GM19193 (cell line): ENCODE data around the gene NUBPL.

ENCODE experiments used
- POLR2A ChIP-seq: IDR thresholded peaks from 4 replicates; pipeline ENCODE4 v1.6.1; 2011; ENCODE audit not compliant: insufficient read depth, insufficient read length; ENCODE audit errors: extremely low read depth

NUBPL gene, protein sequence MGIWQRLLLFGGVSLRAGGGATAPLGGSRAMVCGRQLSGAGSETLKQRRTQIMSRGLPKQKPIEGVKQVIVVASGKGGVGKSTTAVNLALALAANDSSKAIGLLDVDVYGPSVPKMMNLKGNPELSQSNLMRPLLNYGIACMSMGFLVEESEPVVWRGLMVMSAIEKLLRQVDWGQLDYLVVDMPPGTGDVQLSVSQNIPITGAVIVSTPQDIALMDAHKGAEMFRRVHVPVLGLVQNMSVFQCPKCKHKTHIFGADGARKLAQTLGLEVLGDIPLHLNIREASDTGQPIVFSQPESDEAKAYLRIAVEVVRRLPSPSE

DNA sequence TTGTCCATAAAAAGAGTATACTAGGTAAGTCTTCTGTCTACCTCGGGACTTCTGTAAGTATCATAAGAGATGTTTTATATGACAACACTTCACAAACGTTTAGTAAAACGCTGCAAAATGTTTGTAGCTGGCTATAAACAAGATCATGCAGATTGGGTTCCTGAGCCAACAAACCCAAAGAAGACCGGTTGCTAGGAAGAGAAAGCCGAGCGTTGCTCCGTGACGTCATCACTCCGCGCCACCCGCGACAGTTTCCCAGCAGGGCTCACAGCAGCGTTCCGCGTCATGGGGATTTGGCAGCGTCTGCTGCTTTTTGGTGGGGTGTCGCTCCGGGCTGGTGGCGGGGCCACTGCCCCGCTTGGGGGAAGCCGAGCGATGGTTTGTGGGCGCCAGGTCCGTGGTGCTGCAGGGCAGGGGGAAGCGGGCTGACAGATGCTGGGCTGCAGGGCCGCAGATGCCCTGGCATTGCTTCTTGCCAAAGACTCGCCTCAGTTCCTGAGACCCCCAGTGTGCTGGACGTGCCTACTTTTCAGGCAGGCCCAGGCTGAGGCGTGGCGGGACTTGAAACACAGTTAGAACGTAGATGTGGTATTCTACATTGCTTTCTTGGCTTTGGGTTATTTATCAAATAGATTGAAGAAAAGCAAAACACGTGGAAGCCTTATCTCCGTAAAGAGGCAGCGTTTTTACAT lies at the start of gene NUBPL:
Gene NUBPL, plus strand, starts transcription at position 250 of the 692 bp plus-strand sequence. Its CDS starts 36 bp downstream, at position 286.
- peak; percentile 86 for TF ChIP-seq POLR2A

DNA sequence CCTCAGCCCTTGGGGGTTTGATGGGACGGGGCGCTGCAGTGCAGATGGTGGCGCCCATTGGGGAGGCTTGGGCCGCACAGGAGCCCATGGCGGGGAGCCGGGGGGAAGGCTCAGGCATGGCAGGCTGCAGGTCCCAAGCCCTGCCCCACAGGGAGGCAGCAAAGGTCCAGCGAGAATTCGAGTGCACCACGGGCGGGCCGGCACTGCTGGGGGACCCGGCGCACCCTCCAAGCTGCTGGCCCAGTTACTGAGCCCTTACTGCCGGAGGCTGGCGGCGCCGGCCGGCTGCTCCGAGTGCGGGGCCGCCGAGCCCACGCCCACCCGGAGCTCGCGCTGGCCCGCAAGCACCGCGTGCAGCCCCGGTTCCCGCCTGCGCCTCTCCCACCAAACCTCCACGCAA lies 34.1 kb upstream of the NUBPL start:
- no peak for TF ChIP-seq POLR2A

DNA sequence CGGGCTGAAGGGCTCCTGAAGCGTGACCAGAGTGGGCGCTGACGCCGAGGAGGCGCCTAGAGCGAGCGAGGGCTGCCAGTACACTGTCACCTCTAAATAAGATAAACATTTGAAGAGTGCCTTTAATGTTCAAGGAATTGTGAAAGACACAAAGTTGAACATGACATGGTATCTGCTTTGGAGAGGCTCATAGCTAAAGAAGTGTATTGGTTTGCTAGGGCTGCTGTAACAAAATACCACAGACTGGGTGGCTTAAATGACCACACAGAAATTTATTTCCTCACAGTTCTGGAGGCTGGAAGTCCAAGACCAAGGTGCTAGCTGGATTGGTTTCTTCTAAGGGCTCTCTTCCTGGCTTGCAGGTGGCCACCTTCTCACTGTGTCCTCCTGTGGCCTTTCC lies 33.7 kb upstream of the NUBPL start:
- TF ChIP-seq POLR2A: no peak

DNA sequence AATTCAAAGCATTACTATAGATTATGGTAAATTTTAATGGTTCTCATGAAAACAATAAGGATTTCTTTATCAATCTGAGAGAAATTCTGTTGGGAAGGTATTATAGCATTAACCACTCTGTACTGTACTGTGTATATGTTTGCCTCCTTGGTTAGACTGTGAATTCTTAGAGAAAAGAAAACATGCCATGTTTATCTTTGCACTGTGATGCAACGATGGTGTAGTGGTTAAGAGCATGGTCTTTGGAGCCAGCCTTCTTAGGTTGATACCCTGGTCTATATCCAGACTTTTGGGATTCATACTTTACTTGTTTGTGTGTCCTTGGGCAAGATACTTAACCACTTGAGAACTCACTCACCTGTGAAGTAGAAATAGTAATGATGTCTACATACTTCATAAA lies 32.2 kb upstream of the NUBPL start:
- no peak for TF ChIP-seq POLR2A

DNA sequence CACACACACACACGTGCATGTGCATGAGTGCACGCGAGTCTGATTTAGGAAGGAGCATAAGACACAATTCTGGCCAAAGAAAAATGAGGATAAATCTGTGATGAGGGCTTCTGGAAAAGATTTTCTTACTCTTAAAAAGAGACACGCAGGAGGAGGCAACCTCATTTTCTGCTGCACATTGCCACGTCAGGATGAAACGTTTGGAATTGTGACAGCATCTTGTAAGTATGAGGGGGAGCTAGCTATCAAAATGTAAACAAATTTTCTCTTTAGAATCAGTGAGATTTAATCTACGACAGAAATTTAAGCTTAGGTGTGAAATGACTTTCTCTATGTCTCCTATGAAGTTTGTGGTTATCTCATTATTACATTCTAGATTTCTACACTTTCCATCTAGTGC lies 31.1 kb upstream of the NUBPL start:
- no peak for TF ChIP-seq POLR2A

DNA sequence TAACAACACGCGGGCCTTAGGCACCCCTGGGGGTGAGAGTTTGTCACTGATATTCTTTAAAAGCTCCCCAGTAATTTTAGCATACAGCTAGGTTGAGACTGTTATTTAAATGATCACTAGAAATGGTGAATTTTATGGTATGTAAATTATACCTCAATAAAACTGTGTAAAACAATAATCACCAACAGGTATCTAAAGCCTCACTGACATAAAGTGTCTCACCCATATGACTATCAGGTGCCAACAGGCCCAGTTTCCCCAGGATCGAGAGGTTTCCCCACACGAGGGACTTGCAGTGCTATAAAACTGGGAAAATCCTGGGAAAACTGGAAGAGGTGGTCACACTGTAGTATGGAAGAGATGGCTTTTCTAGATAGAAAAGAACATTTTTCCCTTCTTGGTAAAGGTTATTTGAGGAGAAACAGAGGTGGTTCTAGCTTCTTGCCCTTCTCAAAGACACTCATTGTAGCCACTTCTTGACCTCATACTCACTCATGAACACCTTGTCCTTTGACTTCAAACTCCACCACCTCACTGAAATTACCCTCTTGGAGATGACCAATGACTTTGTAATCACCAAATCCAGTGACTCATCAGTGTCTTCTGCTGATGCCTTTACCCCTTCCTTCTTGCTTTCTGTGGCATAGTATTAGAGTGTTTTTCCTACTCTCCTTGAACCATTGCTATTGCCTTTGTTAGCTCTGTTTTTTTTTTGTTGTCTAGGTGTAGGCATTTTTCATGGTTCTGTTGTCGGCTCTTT lies 24.8 kb upstream of the NUBPL start:
- TF ChIP-seq POLR2A: no peak

DNA sequence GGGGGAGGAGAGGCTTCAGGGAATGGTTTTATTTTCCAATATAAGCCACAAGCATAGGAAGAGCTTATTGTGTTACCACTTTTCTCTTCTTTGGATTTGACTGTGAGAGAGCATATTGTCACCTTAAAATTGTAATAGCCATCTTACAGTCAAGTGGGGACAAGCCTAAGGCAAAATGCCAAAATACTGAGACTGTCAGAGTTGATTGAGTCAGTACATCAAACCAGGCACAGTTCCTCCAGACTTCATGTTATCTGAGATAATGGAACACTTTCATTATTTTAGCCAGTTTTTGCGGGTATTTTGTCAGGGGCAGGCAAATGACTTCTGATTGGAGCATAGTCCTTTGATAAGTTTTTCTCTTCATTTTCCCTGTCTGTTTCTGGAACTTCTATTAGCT lies 19.5 kb upstream of the NUBPL start:
- no peak for TF ChIP-seq POLR2A

DNA sequence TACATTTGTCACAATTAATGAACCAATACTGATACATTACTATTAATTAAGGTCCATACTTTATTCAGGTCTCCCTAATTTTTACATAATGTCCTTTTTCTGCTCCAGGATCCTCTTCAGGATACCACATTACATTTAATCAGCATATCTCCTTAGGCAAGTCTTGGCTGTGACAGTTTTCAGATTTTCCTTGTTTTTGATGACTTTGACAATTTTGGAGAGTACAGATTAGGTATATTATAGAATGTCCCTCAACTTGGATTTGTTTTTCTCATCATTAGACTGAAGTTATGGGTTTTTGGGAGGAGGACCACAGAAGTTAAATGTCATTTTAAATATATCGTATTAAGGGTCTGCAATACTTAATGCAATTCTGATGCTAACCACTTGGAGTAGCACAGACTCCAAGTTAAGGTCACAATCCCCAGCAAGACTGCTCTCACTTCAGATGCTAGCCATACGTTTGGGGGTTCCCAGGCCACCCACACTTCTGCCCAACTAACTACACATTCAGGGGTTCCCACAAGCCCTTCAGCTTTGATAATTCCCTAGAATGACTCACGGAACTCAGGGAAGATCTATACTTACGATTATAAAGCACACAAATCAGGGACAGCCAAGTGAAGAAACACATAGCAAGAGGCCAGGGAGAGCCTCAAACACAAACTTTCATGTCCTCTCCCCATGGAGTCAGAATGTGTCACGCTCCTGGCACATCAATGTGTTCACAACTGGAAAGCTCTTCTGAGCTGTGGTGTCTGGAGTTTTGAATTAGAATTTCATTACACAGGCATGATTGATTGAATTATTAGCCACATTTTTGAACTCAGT lies 17.0 kb upstream of the NUBPL start:
- no peak for TF ChIP-seq POLR2A

DNA sequence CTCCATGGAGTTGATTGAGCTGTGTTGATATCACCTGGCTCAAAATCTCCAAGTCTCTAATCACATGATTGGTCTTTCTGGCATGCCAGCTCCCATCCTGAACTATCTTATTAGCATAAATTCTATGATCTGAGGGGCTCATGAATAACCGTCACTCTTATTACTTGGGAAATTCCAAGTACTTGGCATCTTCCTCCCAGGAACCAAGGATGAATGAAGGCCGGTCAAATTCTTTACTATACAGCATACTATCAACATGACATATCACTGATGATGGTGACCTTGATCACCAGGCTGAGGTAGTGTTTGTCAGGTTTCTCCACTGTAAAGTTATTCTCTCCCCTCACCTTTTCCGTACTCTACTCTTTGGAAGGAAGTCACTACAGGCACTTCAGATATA lies 16.4 kb upstream of the NUBPL start:
- no peak for TF ChIP-seq POLR2A

DNA sequence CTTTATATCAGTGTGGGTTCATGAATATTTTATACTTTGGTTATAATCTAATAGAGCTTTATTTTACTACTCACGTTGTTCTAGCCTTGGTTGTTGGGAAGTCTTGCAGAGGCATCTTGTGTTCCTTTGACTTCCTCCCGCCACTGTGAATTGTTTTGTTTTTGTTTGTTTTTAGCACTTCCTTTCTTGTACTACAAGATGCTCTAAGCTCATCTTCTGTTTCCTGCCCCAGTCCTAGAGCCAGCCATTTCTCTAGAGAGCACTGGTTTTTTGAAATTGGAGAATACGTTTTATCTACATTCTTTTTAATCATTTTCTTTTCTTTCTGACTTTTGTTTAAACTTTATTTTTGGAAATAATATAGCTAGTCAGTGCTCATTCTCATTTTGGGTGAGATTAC lies 15.9 kb upstream of the NUBPL start:
- no peak for TF ChIP-seq POLR2A

DNA sequence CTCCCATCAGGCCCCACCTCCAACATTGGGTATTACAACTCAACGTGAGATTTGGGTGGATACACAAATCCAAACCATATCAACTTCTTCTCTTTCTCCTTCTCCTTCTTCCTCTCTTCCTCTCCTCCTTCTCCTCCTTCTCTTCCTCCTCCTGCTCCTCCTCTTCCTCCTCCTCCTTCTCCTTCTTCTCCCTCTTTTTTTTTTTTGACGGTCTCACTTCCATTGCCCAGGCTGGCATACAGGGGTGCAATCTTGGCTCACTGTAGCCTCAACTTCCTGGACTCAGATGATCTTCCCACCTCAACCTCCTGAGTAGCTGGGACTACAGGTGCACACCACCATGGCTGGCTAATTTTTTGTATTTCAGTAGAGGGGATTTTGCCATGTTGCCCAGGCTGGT lies 11.4 kb upstream of the NUBPL start:
- TF ChIP-seq POLR2A: no peak

DNA sequence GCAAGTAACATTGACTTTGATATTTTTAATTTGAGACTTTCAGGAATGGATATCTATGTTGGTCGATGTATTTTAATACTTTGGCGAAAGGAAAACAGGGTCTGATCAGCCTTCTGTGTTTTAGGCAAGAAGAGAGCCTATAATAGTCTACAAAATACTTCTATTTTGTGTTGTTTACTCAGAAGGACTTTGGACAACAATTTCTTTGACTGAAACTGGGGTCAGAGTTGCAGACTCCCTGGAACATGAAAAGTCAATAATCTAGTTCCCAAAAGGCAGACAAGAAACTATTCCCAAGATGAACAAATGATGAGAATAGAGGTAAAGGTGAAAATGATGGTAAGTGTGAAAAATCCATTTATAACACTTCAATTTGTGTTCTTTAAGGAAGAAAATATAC lies 10.6 kb upstream of the NUBPL start:
- TF ChIP-seq POLR2A: no peak

DNA sequence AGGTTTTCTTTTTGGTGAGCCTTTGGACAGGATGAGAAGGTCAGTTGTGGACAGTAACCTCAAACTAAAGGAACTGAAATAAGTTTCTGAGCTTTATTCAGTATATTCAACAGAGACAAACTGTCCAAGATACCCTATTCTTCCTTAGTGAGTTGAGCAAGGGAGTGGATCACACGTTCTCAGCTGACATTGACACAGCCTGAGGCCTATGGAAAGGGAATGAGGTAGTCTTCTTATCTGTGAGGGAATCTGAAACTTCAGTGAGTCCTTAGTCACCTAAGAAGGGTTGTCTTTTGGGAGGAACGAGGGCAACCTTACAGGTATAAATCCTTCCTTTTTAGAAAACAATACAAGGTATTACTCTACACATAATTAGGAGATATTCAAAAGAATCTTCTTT lies 5.0 kb upstream of the NUBPL start:
- no peak for TF ChIP-seq POLR2A

DNA sequence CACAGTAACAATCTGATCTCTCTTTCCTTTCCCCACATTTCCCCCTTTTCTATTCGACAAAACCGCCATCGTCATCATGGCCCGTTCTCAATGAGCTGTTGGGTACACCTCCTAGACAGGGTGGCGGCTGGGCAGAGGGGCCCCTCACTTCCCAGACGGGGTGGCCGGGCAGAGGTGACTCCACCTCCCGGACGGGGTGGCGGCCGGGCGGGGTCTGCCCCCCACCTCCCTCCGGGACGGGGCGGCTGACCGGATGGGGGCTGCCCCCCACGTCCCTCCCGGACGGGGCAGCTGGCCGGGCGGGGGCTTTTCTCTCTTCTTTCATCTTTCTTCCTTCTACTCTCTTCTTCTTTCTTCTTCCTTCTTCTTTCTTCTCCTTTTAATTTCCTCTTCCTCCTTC lies 1.3 kb upstream of the NUBPL start:
- TF ChIP-seq POLR2A: no peak

DNA sequence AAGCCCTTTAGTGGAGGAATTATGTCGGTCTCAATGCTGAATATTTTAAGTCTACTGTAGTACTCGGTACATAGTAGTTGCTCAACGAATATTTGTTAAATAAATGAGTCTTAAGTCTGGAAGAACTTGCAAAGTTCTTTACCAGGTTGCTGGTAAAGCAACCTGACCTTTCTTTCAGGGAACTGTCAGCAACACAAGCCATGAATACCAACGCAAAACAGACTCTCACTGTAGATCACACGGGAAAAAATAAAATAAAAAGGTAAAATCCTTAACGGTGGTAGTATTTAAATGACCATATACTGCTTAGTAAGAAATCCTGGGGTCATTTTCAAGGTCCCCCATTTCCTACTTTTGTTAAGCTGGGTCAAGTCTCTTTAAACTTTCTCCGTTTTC lies 447 bp upstream of the NUBPL start:
- TF ChIP-seq POLR2A: no peak

DNA sequence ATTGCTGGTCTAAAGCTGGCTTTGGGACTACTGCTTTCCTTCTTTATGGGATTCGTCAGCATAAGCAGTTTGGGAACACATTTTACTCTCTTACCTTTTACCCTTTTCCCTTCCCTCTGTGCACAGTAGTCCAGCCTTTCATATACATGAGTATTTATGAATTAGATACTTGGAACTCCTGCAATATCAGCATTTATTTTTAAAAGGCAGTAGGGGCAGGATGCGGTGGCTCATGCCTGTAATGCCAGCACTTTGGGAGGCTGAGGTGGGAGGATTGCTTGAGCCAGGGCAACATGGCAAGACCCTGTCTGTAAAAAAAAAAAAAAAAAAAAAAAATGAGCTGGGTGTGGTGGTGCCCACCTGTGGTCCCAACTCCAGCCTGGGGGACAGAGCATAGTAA lies 3.0 kb downstream of the NUBPL start:
- TF ChIP-seq POLR2A: no peak

DNA sequence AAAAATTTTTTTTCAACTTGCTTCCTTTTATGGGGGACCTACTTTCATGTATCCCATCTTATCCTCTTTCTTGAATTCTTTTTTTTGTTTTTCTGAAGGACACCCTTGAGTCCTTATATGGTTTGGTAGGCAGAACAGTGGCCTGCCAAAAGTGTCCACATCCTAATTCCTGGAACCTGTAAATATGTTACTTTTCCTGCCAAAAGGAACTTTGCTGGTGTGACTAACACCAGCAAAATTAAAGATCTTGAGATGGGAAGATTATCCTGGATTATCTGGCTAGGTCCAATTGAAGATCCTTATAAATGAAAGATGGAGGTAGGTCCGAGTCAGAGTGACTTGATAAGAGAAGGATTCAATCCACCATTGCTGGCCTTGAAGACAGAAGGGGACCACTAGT lies 5.3 kb downstream of the NUBPL start:
- no peak for TF ChIP-seq POLR2A
